GM18505 (cell line): ENCODE measurements around the gene KCNK16.

ENCODE experiments used
- ATAC-seq: cut with Tn5 transposase; IDR thresholded peaks from one replicate; pipeline ENCODE4 v1.9.1; 2021; ENCODE audit not compliant: unreplicated experiment
- POLR2A ChIP-seq: IDR thresholded peaks from 4 replicates; pipeline ENCODE4 v1.6.1; 2011; ENCODE audit warnings: borderline replicate concordance; ENCODE audit not compliant: insufficient read depth, insufficient read length; ENCODE audit errors: extremely low read depth

KCNK16 gene

GRCh38 chr6:39268721-39269120 is 53.8 kb downstream of the KCNK16 start:
- no peak for ATAC-seq
- TF ChIP-seq POLR2A: no peak

GRCh38 chr6:39268171-39268570 is 54.3 kb downstream of the KCNK16 start:
- no peak for ATAC-seq
- no peak for TF ChIP-seq POLR2A

- no peak for TF ChIP-seq POLR2A
- no peak for ATAC-seq
Measured at GRCh38 chr6:39266782-39267355, 55.6 kb downstream of the KCNK16 start.

GRCh38 chr6:39266375-39266774 is 56.1 kb downstream of the KCNK16 start:
- no peak for TF ChIP-seq POLR2A
- no peak for ATAC-seq
